GM12878 (cell line): ENCODE measurements around the gene PLEKHM3. TPM values are rescaled to one million over a fixed set of nuclear protein-coding genes. Genes with fewer than 3 reads are reported as not detected.

Experiments
- ATAC-seq: fragments of 200-7000 bp; cut with Tn5 transposase; 3 replicates; pipeline ENCODE4 v1.9.1; 2020; ENCODE audit warnings: mild to moderate bottlenecking, moderate library complexity
- BruUV-seq: library from RNA; stranded (reverse); fragments of 400-500 nt; replicated peaks from 2 replicates; lab custom pipeline; 2021; lab: Mats Ljungman, UMichigan
- CTCF ChIA-PET: fragments of 300-600 bp; sonication (Branson Sonifier 250); formaldehyde crosslinking; extraction: SDS; loops from one replicate; lab custom pipeline; 2021; ENCODE audit warnings: inconsistent platforms; lab: Yijun Ruan, JAX
- POLR2A ChIA-PET: fragments of 350-600 bp; formaldehyde crosslinking; extraction: SDS; loops from one replicate; lab custom pipeline; 2021; ENCODE audit warnings: inconsistent platforms; lab: Charles Lee
- RAD21 ChIA-PET: fragments of 300-600 bp; sonication (Branson Sonifier 250); formaldehyde crosslinking; loops from one replicate; lab custom pipeline; 2023; ENCODE audit warnings: antibody characterized with exemption; ENCODE audit not compliant: unreplicated experiment; lab: Charles Lee
- SMC1A ChIA-PET: fragments of 300-600 bp; sonication (Branson Sonifier 250); formaldehyde crosslinking; loops from one replicate; lab custom pipeline; 2023; ENCODE audit not compliant: unreplicated experiment, uncharacterized antibody; lab: Charles Lee
- DNase-seq: peaks from one replicate; pipeline ENCODE4 v3.0.0-alpha.2; 2011; ENCODE audit warnings: low read depth, low spot score
- FAIRE-seq: peaks from 3 replicates; lab custom pipeline; 2011; peaks lifted over from hg19 to GRCh38; lab: Jason Lieb, UNC
- H2AFZ ChIP-seq: 2 replicates; pipeline ENCODE4 v1.6.0; 2011; ENCODE audit warnings: low read depth, low read length, control low read depth; ENCODE audit not compliant: control insufficient read depth
- H3K27ac ChIP-seq: 2 replicates; pipeline ENCODE4 v1.5.1; 2011; ENCODE audit warnings: control low read depth; ENCODE audit not compliant: control insufficient read depth, insufficient read depth
- H3K27me3 ChIP-seq, 2 experiments: replicated peaks in 1 of 2; 2 replicates each; pipeline versions ENCODE4 v1.6.0 to v1.6.1; 2011; ENCODE audit warnings: low read length in 1 of 2; ENCODE audit not compliant: control insufficient read depth in 2 of 2, insufficient read depth in 2 of 2
- H3K36me3 ChIP-seq, 2 experiments: 2 replicates each; pipeline ENCODE4 v1.5.1; 2011; ENCODE audit warnings: low read length in 1 of 2; ENCODE audit not compliant: control insufficient read depth in 2 of 2, insufficient read depth in 2 of 2
- H3K4me1 ChIP-seq: 2 replicates; pipeline ENCODE4 v1.6.1; 2011; ENCODE audit warnings: mild to moderate bottlenecking, low read length, moderate library complexity, mixed read lengths; ENCODE audit not compliant: control insufficient read depth, insufficient read depth
- H3K4me2 ChIP-seq: 2 replicates; pipeline ENCODE4 v1.6.0; 2011; ENCODE audit warnings: control low read depth; ENCODE audit not compliant: control insufficient read depth, insufficient read depth
- H3K4me3 ChIP-seq: fragments of 200-600 bp; sonication (generic); 2 replicates; pipeline ENCODE4 v1.5.1; 2016
- H3K79me2 ChIP-seq: 2 replicates; pipeline ENCODE4 v1.6.0; 2011; ENCODE audit warnings: low read length; ENCODE audit not compliant: control insufficient read depth, insufficient read depth
- H3K9ac ChIP-seq: 2 replicates; pipeline ENCODE4 v1.8.0; 2011; ENCODE audit warnings: low read length, control low read depth, mixed read lengths; ENCODE audit not compliant: control insufficient read depth, insufficient read depth
- H3K9me3 ChIP-seq: replicated peaks from 3 replicates; pipeline ENCODE4 v1.5.1; 2011; ENCODE audit warnings: mild to moderate bottlenecking, low read length; ENCODE audit not compliant: control insufficient read depth, insufficient read depth
- H4K20me1 ChIP-seq: 2 replicates; pipeline ENCODE4 v1.6.0; 2011; ENCODE audit not compliant: control insufficient read depth, insufficient read depth
- BMI1 ChIP-seq: fragments of 450-650 bp; IDR thresholded peaks from 2 replicates; pipeline ENCODE4 v1.6.1; 2016; ENCODE audit warnings: mild to moderate bottlenecking, moderate library complexity, borderline replicate concordance
- ELK1 ChIP-seq: IDR thresholded peaks from 2 replicates; pipeline ENCODE4 v1.6.1; 2012; ENCODE audit warnings: low read depth, low read length, improper control_type of control experiment
- FOXK2 ChIP-seq: fragments of 450-650 bp; IDR thresholded peaks from 2 replicates; pipeline ENCODE4 v1.6.1; 2017; ENCODE audit warnings: mild to moderate bottlenecking, moderate library complexity
- GABPA ChIP-seq: IDR thresholded peaks from 2 replicates; pipeline ENCODE4 v1.6.1; 2014; ENCODE audit warnings: antibody characterized with exemption, low read depth, mild to moderate bottlenecking, inconsistent platforms
- IRF4 ChIP-seq: IDR thresholded peaks from 2 replicates; pipeline ENCODE4 v1.6.1; 2011; ENCODE audit warnings: low read depth, low read length
- NKRF ChIP-seq: fragments of 450-650 bp; conservative IDR thresholded peaks from 2 replicates; pipeline ENCODE4 v1.6.1; 2017; ENCODE audit warnings: mild to moderate bottlenecking, moderate library complexity
- SMAD5 ChIP-seq: IDR thresholded peaks from 2 replicates; pipeline ENCODE4 v1.6.1; 2016; ENCODE audit warnings: antibody characterized with exemption, low read depth
- SREBF2 ChIP-seq: IDR thresholded peaks from 2 replicates; pipeline ENCODE4 v1.6.1; 2012; ENCODE audit warnings: mild to moderate bottlenecking, low read length
- STAT1 ChIP-seq: fragments of 450-650 bp; conservative IDR thresholded peaks from 2 replicates; pipeline ENCODE4 v1.6.1; 2014; ENCODE audit warnings: antibody characterized with exemption, mild to moderate bottlenecking
- TAF1 ChIP-seq: IDR thresholded peaks from 2 replicates; pipeline ENCODE4 v1.6.1; 2011; ENCODE audit warnings: mild to moderate bottlenecking, low read depth, low read length, borderline replicate concordance
- ZBTB40 ChIP-seq: fragments of 450-650 bp; IDR thresholded peaks from 2 replicates; pipeline ENCODE4 v1.6.1; 2016; ENCODE audit warnings: mild to moderate bottlenecking, moderate library complexity, borderline replicate concordance
- WGBS: methylation state at CpG from one replicate; pipeline ENCODE4 v1.1.6; 2016; ENCODE audit warnings: low lambda C conversion rate; ENCODE audit not compliant: insufficient replicate concordance, insufficient coverage; ENCODE audit errors: missing lambda C conversion rate; 5-methylcytosine and 5-hydroxymethylcytosine counted together
- in situ Hi-C: fragments of 300-500 bp; cut with MboI; formaldehyde crosslinking; loops from 9 replicates; pipeline ENCODE4 v1.14.3; 2018; ENCODE audit warnings: mixed read lengths
- intact Hi-C: fragments of 100-400 bp; cut with micrococcal nuclease; formaldehyde crosslinking; loops from one replicate; pipeline ENCODE4 v1.14.2; 2022; ENCODE audit not compliant: unreplicated experiment
- polyA plus RNA-seq, 11 experiments: library from polyadenylated mRNA; depleted of rRNA in 4 of 11; unstranded in 6 of 11; stranded (reverse) in 5 of 11; fragments of >200 nt; fragmentation: Nextera tagmentation in 4 of 11; fragmentation: Illumina TruSeq in 1 of 11; extraction: Ambion mirVana in 4 of 11; extraction: Trizol in 1 of 11; gene quantifications; 1 replicate in 1 of 11; 2 replicates in 10 of 11; pipeline versions ENCODE4 v1.2.1 to v1.2.3, GENCODE V29; 2011 to 2016; ENCODE audit warnings: inconsistent platforms in 2 of 11, missing spikeins in 2 of 11, low read depth in 1 of 11
- total RNA-seq, 4 experiments: library from RNA; depleted of rRNA in 3 of 4; stranded (reverse); fragments of >200 nt in 3 of 4; fragmentation: Illumina TruSeq in 1 of 4; extraction: Trizol in 1 of 4; gene quantifications; 2 replicates each; pipeline versions ENCODE4 v1.2.1 to v1.2.3, GENCODE V29; 2013 to 2021

The PLEKHM3 gene
- total and polyA plus RNA-seq, 10 of the 15 experiments (the other 5 are each of a cell fraction or from before 2014, with no cell fraction given): 1.4 to 5.6 (median 3.0) TPM

- TF ChIP-seq STAT1 (no peak), IRF4 (no peak), BMI1 (no peak; the same call in 1 of the 2 replicates)
These were observed 151.5 kb downstream of the PLEKHM3 start (continued) for GRCh38 chr2:207873794-207874193.

- SMC1A ChIA-PET: interaction anchor here (0.9 to 1.8 kb wide), 8 partner anchors 17 to 102 kb away, joined by 3 to 5 read pairs (median 3); no protein-coding TSS in a partner anchor
- no TSS peak for BruUV-seq
- ATAC-seq: no peak
These were observed 153.4 kb downstream of the PLEKHM3 start for GRCh38 chr2:207871911-207872310.

More at GRCh38 chr2:207871911-207872310, 153.4 kb downstream of the PLEKHM3 start:
- Histone ChIP-seq H3K9ac (no peak overlapping the region), H3K9me3 (no peaks in the 10 kb centered on the region), H3K36me3 (no peaks in the 10 kb centered on the region), H4K20me1 (no peaks in the 10 kb centered on the region), H3K4me2 (no peak overlapping the region), H3K4me3 (no peak overlapping the region), H3K27ac (no peak overlapping the region), H3K4me1 (no peaks in the 10 kb centered on the region), H3K27me3 (no peaks in the 10 kb centered on the region), H2AFZ (no peak overlapping the region), H3K79me2 (no peaks in the 10 kb centered on the region)
- 97% methylated on average over 2 of the region's 2 CpGs for WGBS
- intact Hi-C loops (no loop called here), in situ Hi-C loops (no loop called here)
- DNase-seq: no peak
- ChIA-PET RAD21 (interaction anchor here (1.1 to 5.5 kb wide), 2 partner anchors 34 to 126 kb away, joined by 4 to 20 read pairs; no protein-coding TSS in a partner anchor), CTCF (interaction anchor here (1.1 to 2.1 kb wide), 9 partner anchors 7 to 245 kb away, joined by 3 to 6 read pairs (median 4); partner anchors contain the start of gene FZD5), POLR2A (interaction anchor here (1.8 kb wide), 1 partner anchor 34 kb away, joined by 5 read pairs; no protein-coding TSS in a partner anchor)
- no peak for FAIRE-seq
- TF ChIP-seq STAT1: no peak
- TF ChIP-seq GABPA: no peak
- TF ChIP-seq FOXK2: no peak
- TF ChIP-seq SREBF2: no peak
- no peak for TF ChIP-seq NKRF
- TF ChIP-seq ZBTB40: no peak
- no peak for TF ChIP-seq SMAD5
- no peak for TF ChIP-seq TAF1
- no peak for TF ChIP-seq ELK1
